Activated CD8-positive, alpha-beta memory T cell treated with anti-CD3 and anti-CD28 coated beads for 1 hour (primary cell): ENCODE results near the gene KCNK7.

Experiments
- DNase-seq, 2 donors: peaks; one replicate each; pipeline ENCODE4 v3.0.0-alpha.2; 2020; ENCODE audit warnings: low read depth in 1 of 2; ENCODE audit errors: extremely low read depth in 1 of 2

KCNK7 gene

GRCh38 chr11:65589444-65590239 is 6.0 kb downstream of the KCNK7 start:
- no peak for DNase-seq

DNA sequence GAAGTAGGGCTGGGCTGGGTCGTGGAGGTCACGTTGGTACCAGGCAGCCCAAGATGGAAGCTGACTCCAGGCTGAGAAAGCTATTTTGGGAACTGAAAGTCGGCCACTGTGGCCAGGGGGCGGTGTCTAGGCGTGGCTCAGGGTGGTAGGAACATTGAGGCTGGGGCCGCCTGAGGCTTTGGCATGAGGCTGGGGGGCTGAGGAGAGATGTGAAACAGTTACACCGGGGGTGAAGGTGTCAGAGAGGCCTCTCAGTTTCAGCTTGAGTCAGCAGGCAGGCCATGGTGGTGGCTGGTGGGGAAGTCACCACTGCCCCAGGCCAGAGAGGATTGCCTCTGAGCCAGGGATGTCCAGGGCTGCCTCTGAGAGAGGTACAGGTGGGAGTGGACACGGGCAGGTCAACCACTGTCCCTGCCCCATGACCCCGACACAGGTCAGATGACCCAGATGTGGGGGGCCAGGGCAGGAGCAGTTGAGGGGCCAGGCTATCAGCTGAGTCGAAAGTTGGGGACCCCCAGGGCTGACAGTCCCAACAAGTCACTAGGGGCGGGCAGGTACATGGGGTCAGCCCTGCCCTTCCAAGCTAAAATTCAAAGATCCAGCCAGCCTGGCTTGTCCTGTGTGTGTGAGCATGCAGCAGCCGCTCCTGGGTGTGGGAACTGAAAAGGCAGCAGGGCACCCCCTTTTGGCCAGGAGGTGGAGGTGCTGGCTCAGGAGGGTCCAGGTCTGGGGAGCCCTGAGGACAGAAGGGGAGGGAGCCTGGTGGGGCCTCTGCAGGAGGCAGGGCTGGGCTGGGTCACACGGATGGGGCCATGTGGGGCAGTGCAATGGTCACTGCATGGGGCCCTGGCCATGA is 7.2 kb downstream of the KCNK7 start:
- DNase-seq: peak; percentile 52 to 61

GRCh38 chr11:65586676-65587075 is 8.9 kb downstream of the KCNK7 start:
- DNase-seq: no peak

- DNase-seq: no peak
Measured at GRCh38 chr11:65586247-65586630, 9.4 kb downstream of the KCNK7 start.

DNA sequence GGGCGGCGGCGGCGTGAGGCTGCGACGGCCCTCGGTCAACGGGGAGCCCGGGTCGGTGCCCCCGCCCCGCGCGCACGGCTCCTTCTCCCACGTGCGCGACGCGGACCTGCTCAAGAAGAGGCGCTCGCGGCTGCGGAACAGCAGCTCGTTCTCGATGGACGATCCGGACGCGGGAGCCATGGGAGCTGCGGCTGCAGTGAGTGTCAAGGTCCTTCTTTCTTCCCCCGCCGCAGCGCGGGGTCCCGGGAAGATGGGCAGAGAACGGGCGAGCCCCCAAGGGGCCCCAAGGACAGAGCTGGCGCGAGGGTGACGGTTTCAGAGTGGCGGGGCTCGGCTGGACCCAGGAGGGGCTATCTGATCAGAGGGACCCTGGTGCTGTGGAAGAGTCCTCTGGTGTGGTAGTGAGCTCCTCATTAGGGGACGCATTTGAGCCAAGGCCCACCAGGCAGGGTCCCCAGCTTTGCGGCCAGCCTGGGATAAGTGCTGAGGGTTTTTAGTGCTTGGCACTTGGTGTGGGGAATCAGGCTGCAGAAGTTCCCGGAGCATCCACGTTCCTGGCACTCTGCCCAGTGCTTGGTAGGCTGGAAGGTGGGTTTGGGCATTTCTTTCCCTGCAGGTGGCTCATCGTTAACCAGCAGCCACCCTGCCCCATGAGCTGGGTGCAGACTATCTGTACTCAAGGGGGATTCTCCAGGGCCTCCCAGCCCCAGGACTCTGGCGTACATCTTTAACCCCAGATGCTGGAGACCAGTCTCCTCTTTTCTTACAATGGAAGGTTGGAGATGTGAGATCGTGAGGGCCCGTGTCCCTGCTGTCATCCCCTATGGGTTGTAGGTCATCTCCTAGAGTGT is 10.0 kb downstream of the KCNK7 start:
- no peak for DNase-seq

DNA sequence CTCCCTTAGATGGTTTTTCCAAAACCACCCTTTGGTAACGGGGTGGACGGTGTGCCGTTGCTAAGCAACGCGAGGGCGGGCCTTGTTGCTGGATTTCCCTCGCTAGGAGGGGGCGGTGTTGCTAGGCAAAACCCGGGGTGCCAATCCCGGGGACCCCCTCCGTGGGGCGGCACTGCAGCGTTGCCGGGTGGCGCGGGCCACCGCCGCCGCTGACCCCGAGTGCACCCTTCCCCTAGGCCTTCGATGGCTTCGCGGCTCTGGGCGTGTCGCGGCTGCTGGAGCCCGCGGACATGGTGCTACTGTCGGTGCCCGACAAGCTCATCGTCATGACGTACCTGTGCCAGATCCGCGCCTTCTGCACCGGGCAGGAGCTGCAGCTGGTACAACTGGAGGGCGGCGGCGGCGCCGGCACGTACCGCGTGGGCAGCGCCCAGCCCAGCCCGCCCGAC is 10.9 kb downstream of the KCNK7 start:
- DNase-seq: no peak

GRCh38 chr11:65584106-65584505 is 11.5 kb downstream of the KCNK7 start:
- DNase-seq: no peak

GRCh38 chr11:65583589-65583988 is 12.0 kb downstream of the KCNK7 start:
- no peak for DNase-seq

DNA sequence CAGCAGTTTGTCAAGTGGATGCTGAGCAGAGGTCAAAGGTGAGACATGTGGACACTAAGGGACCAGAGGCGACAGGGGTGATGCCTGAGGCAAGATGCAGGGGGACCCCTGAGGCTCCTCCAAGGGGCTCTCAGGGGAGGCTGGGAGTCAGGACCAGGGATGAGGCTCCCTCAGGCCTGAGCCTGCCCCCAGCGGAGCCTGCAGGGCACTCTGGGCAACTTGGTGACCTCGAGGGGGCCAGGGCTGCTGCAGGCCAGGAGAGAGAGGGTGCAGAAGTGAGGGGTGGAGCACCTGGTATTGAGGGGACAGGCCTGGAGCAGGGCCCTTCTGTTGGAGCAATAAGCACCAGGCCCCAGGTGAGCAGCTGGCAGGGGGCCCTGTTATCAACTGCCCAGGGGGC is 13.7 kb downstream of the KCNK7 start:
- no peak for DNase-seq

- DNase-seq: no peak
Measured at GRCh38 chr11:65580756-65581155, 14.8 kb downstream of the KCNK7 start.

- no peak for DNase-seq
Measured at GRCh38 chr11:65580031-65580692, 15.4 kb downstream of the KCNK7 start.

DNA sequence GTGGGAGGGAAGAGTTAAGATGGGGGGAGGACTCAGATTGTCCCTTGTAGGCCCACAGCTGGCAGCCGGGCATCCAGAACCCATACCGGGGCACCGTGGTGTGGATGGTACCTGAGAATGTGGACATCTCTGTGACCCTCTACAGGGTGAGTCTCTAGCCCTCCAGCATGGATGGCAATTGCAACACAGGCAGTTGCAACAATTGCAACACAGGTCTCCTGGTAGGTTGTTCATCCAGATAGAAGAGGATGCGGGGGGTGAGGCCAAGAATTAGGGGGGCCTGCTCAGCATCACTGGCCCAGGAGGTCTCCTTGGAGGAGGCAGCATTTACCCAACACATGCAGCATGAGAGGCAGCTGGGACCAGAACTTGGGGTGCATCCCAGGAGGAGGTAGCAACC is 16.3 kb downstream of the KCNK7 start:
- DNase-seq: no peak

DNA sequence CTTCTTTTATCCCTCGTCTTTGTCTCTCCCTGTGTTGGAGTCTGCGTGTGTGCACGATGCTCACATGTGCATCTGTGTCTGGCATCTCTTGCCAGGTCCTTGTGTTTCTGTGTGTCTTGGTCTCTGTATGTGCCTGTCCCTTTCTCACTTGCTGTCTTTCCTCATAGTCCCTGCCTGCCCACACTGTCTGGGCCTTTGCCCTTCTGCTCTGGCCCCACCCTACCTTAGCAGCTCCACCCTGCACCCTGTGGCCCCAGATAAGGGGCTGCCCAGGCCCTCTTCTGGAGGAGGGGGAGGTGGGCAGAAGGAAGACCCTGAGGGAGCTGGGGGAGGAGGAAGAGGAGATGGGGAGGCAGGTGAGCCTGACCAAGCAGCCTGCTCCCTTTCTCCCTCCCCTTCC is 16.9 kb downstream of the KCNK7 start:
- no peak for DNase-seq

DNA sequence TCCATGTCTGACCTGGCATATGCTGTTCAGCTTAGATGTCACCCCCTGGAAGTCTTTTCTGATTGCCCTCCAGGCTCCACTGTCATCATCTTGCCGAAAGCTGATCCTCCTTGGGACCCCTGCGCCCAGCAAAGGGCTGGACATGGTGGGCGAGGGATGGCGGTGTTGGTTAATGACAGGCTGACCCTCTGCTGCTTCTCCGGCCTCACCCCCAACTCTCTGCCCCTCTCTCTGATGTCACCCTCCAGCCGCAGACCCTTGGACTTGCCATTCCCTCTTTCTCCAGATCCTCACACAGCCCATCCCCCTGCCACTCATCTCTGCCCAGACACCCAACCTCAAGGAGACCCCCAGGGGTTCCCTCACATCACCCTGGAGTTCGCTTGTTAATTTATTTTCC is 17.5 kb downstream of the KCNK7 start:
- no peak for DNase-seq

GRCh38 chr11:65577756-65578109 is 17.9 kb downstream of the KCNK7 start:
- no peak for DNase-seq

DNA sequence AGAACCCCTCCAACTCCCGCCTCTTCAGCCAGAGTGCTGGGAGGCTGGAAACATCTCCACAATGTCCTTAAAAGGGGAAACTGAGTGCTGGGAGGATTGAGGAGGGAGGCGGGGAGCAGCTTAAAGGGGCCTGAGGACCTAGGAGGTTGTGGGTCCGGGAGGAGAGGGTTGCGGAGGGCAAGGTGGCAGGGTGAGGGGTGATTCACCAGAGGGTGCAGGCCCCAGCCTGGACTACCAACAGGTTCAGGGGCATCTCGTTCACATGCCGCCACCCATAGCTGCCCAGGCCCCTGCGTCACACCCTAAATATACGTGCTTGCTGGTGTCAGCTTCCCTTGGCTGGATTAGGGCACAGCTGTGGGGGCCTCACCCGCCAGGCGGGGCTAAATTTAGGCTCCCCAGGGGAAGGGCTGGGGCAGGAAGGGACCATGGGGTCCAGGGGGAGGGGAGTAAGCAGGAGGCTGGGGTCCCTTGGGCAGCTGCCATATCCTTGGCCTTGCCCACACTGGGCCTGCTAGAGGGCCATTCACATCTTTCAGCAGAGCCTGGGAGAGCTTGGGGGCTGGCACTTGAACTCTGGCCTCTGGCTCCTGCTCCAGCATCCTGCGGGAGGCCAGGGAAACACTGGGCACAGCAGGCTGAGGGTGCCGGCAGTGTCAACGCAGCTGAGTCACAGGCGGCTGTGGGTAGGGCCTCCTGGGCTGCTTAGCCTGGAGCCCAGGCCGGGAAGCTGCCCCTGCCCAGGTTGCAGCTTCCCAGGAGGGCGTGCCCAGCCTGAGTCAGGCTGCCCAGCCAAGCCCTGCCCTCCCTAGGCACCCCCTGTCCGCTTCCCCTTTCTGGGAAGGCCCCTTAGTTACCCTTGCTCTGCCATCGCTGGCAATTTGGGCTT is 18.5 kb downstream of the KCNK7 start:
- no peak for DNase-seq

DNA sequence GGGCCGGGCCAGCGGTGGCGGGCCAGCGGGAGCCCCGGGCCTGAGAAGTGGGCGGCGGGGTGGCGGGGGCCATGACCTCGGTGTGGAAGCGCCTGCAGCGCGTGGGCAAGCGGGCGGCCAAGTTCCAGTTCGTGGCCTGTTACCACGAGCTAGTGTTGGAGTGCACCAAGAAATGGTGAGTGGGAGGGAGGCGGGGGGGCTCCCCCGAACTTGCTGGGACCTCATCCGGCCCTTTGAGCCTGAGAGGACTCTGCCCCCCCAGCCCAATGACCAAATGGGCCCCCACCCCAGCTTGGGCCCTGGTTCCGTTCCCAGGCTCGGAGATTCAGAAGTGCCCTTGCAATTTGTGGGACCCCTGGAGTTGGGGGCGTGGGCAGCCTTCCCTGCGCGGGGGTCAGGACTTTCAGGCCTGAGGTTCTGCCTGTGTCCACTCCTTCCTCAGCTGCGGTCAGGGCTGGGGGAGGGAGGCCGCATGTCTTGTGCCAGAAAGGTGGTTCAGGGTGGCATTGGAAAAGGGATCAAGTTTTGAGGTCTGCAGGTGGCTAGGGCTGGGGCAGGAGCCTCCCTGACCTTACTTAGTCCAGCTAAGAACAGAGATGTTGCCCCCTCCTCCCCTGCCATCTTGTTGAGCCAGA is 19.3 kb downstream of the KCNK7 start:
- DNase-seq: no peak

DNA sequence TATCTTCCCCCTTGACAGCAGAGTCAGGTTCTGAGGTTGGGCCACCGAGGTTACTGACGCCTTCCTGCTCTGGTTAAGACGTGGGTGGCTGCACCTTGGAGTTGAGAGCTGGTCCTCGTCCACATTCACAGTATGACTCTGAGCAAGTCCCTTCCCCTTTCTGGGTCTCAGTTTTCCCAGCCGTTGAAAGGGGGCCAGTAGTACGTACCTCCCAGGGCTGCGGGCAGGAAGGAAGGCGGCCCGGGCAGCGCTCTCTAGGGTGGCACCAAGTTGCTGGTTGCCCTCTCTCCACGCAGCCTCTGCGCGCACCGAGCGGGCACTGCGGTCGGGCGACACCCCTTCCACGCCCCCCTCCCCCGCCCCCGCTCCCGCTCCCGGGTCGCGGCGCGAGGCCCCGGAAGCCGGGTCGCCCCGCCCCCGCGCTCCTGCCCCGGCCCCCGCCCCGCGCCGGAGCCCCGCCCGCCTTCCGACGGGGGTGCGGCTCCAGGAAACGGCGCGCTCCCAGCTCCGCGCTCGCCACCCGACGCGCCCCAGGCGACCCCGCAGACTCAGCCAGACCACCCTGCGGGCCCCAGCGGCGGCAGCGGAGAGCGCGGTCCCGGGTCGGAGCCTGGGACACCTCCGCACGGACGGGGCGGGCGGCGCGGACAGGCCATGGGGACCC is 19.9 kb downstream of the KCNK7 start, which contains the start of gene EHBP1L1:
Gene EHBP1L1, plus strand, starts transcription at position 486 of the 664 bp plus-strand sequence. CDS start 250 bp downstream, outside the sequence.
- DNase-seq: peak in 1 of 2 donors; percentile 71
